H9 (cell line): ENCODE data around the gene FETUB. TPM values are rescaled to one million over a fixed set of nuclear protein-coding genes. Genes with fewer than 3 reads are reported as not detected.

Source experiments
- DNase-seq: peaks from one replicate; pipeline ENCODE4 v3.0.0-alpha.2; 2017
- H2AFZ ChIP-seq: one replicate; pipeline ENCODE4 v1.6.1; 2013; ENCODE audit warnings: mild to moderate bottlenecking, low read length, control low read depth, moderate library complexity
- H2AK5ac ChIP-seq: 2 replicates; pipeline ENCODE4 v1.6.1; 2013; ENCODE audit warnings: low read length, control low read depth, mixed read lengths; ENCODE audit not compliant: insufficient read length
- H2BK120ac ChIP-seq: one replicate; pipeline ENCODE4 v1.6.1; 2013; ENCODE audit warnings: low read depth, mild to moderate bottlenecking, low read length, control low read depth, inconsistent platforms; ENCODE audit not compliant: poor library complexity, severe bottlenecking
- H2BK12ac ChIP-seq: 2 replicates; pipeline ENCODE4 v1.6.1; 2013; ENCODE audit warnings: low read length, control low read depth, mixed read lengths, low read depth; ENCODE audit not compliant: insufficient read length
- H2BK15ac ChIP-seq: 2 replicates; pipeline ENCODE4 v1.6.1; 2013; ENCODE audit warnings: low read depth, low read length, control low read depth
- H2BK20ac ChIP-seq: one replicate; pipeline ENCODE4 v1.6.1; 2013; ENCODE audit warnings: low read depth, mild to moderate bottlenecking, low read length, control low read depth, inconsistent platforms; ENCODE audit not compliant: poor library complexity, severe bottlenecking
- H2BK5ac ChIP-seq: 2 replicates; pipeline ENCODE4 v1.6.1; 2013; ENCODE audit warnings: low read length, control low read depth, mixed read lengths; ENCODE audit not compliant: insufficient read length
- H3K14ac ChIP-seq: 2 replicates; pipeline ENCODE4 v1.6.1; 2013; ENCODE audit warnings: low read length, control low read depth; ENCODE audit not compliant: insufficient read depth
- H3K18ac ChIP-seq: 2 replicates; pipeline ENCODE4 v1.6.1; 2013; ENCODE audit warnings: low read depth, mild to moderate bottlenecking, mixed read lengths, low read length, control low read depth; ENCODE audit not compliant: insufficient read length
- H3K23ac ChIP-seq: 2 replicates; pipeline ENCODE4 v1.6.1; 2013; ENCODE audit warnings: low read length, control low read depth, mixed read lengths, low read depth; ENCODE audit not compliant: insufficient read length
- H3K23me2 ChIP-seq: 2 replicates; pipeline ENCODE4 v1.6.1; 2013; ENCODE audit warnings: low read depth, mild to moderate bottlenecking, mixed read lengths, low read length, control low read depth; ENCODE audit not compliant: insufficient read length, poor library complexity, severe bottlenecking
- H3K27ac ChIP-seq: 2 replicates; pipeline ENCODE4 v1.5.1; 2013; ENCODE audit warnings: low read length, control low read depth, mixed read lengths, low read depth; ENCODE audit not compliant: insufficient read length
- H3K27me3 ChIP-seq: 2 replicates; pipeline ENCODE4 v1.6.1; 2013; ENCODE audit warnings: low read length, control low read depth, inconsistent platforms; ENCODE audit not compliant: insufficient read depth
- H3K4ac ChIP-seq: 2 replicates; pipeline ENCODE4 v1.6.1; 2013; ENCODE audit warnings: low read depth, mild to moderate bottlenecking, control low read depth, inconsistent platforms, low read length, moderate library complexity
- H3K4me1 ChIP-seq: 2 replicates; pipeline ENCODE4 v1.6.1; 2013; ENCODE audit warnings: low read length, control low read depth, inconsistent platforms; ENCODE audit not compliant: insufficient read depth
- H3K4me2 ChIP-seq: 2 replicates; pipeline ENCODE4 v1.6.1; 2013; ENCODE audit warnings: low read length, control low read depth, mixed read lengths; ENCODE audit not compliant: insufficient read length, insufficient read depth
- H3K56ac ChIP-seq: 2 replicates; pipeline ENCODE4 v1.6.1; 2013; ENCODE audit warnings: low read depth, mild to moderate bottlenecking, mixed read lengths, low read length, control low read depth; ENCODE audit not compliant: insufficient read length
- H3K79me1 ChIP-seq: 2 replicates; pipeline ENCODE4 v1.6.1; 2013; ENCODE audit warnings: low read depth, mild to moderate bottlenecking, moderate library complexity, low read length, control low read depth, inconsistent platforms; ENCODE audit not compliant: insufficient read depth, poor library complexity, severe bottlenecking
- H3K79me2 ChIP-seq: 2 replicates; pipeline ENCODE4 v1.6.1; 2013; ENCODE audit warnings: low read length, control low read depth, inconsistent platforms; ENCODE audit not compliant: insufficient read depth
- H3K9ac ChIP-seq: 2 replicates; pipeline ENCODE4 v1.6.1; 2013; ENCODE audit warnings: low read length, control low read depth, mixed read lengths; ENCODE audit not compliant: insufficient read length; ENCODE audit errors: extremely low read depth
- H3K9me3 ChIP-seq: one replicate; pipeline ENCODE4 v1.6.1; 2013; ENCODE audit warnings: low read depth, low read length, inconsistent platforms; ENCODE audit not compliant: control insufficient read depth
- H3T11ph ChIP-seq: one replicate; pipeline ENCODE4 v1.6.1; 2013; ENCODE audit warnings: mild to moderate bottlenecking, low read length, control low read depth, inconsistent platforms
- H4K20me1 ChIP-seq: one replicate; pipeline ENCODE4 v1.6.1; 2013; ENCODE audit not compliant: control insufficient read depth, insufficient read length, insufficient read depth
- H4K5ac ChIP-seq: 2 replicates; pipeline ENCODE4 v1.6.1; 2013; ENCODE audit warnings: low read depth, mild to moderate bottlenecking, mixed read lengths, low read length, control low read depth; ENCODE audit not compliant: insufficient read length
- H4K8ac ChIP-seq: replicated peaks from 2 replicates; pipeline ENCODE4 v1.6.1; 2013; ENCODE audit warnings: low read length, control low read depth, mixed read lengths, low read depth; ENCODE audit not compliant: insufficient read length
- H4K91ac ChIP-seq: 2 replicates; pipeline ENCODE4 v1.6.1; 2013; ENCODE audit warnings: low read depth, mild to moderate bottlenecking, moderate library complexity, mixed read lengths, low read length, control low read depth; ENCODE audit not compliant: insufficient read length
- H3K27ac Mint-ChIP-seq, 3 experiments: 2 replicates in 2 of 3; 3 replicates in 1 of 3; pipeline ENCODE4 v1.8.0; 2020 to 2021; ENCODE audit warnings: mixed read lengths in 3 of 3, mild to moderate bottlenecking in 1 of 3, moderate library complexity in 1 of 3
- H3K27me3 Mint-ChIP-seq: 2 replicates; pipeline ENCODE4 v1.8.0; 2021; ENCODE audit warnings: low read depth, mild to moderate bottlenecking, moderate library complexity, mixed read lengths
- H3K36me3 Mint-ChIP-seq, 3 experiments: 2 replicates in 2 of 3; 3 replicates in 1 of 3; pipeline ENCODE4 v1.8.0; 2020 to 2021; ENCODE audit warnings: low read depth in 3 of 3, mixed read lengths in 3 of 3; ENCODE audit not compliant: insufficient read depth in 1 of 3
- H3K4me1 Mint-ChIP-seq, 2 experiments: 2 replicates each; pipeline ENCODE4 v1.8.0; 2020; ENCODE audit warnings: mixed read lengths in 2 of 2
- H3K4me3 Mint-ChIP-seq, 2 experiments: 2 replicates in 1 of 2; 3 replicates in 1 of 2; pipeline ENCODE4 v1.8.0; 2020 to 2021; ENCODE audit warnings: mild to moderate bottlenecking in 2 of 2, mixed read lengths in 2 of 2, moderate library complexity in 1 of 2
- H3K9me3 Mint-ChIP-seq, 2 experiments: 2 replicates in 1 of 2; 3 replicates in 1 of 2; pipeline ENCODE4 v1.8.0; 2020; ENCODE audit warnings: mild to moderate bottlenecking in 2 of 2, mixed read lengths in 2 of 2, moderate library complexity in 1 of 2
- CTCF ChIP-seq: fragments of 200-600 bp; sonication (generic); conservative IDR thresholded peaks from 3 replicates; pipeline ENCODE4 v1.8.0; 2021; ENCODE audit warnings: antibody characterized with exemption, mild to moderate bottlenecking
- WGBS: extraction: QIAGEN DNeasy Blood & Tissue Kit; methylation state at CpG from one replicate; pipeline ENCODE4 v1.1.7; 2013; ENCODE audit warnings: missing lambda C conversion rate, low lambda C conversion rate, mixed read lengths; ENCODE audit not compliant: insufficient read length; ENCODE audit errors: extremely low coverage; 5-methylcytosine and 5-hydroxymethylcytosine counted together
- total RNA-seq: library from RNA; stranded (reverse); gene quantifications from 2 replicates; pipeline ENCODE4 v1.2.1, GENCODE V29; 2021

FETUB gene
- total RNA-seq, 1 experiment from 2014 or later: not detected

GRCh38 chr3:186593862-186594261 lies 46.3 kb upstream of the FETUB start:
- Histone ChIP-seq H3K79me1 (no peaks in the 10 kb centered on the region), H3T11ph (no peak overlapping the region), H3K56ac (no peak overlapping the region), H3K27me3 (no peaks in the 10 kb centered on the region), H3K14ac (no peak overlapping the region), H4K20me1 (no peaks in the 10 kb centered on the region), H3K79me2 (no peaks in the 10 kb centered on the region), H3K9ac (no peak overlapping the region), H2BK120ac (no peak overlapping the region), H2BK5ac (no peak overlapping the region), H3K4ac (no peak overlapping the region), H2AK5ac (no peak overlapping the region), H3K18ac (no peak overlapping the region), H4K8ac (no peak overlapping the region), H3K4me2 (no peak overlapping the region), H3K9me3 (no peaks in the 10 kb centered on the region), H3K23ac (no peak overlapping the region), H3K23me2 (no peaks in the 10 kb centered on the region), H4K5ac (no peak overlapping the region), H3K4me1 (no peaks in the 10 kb centered on the region), H2AFZ (no peak overlapping the region), H2BK15ac (no peak overlapping the region), H2BK20ac (no peak overlapping the region), H2BK12ac (no peak overlapping the region), H3K27ac (no peak overlapping the region), H4K91ac (no peak overlapping the region)
- no peak for DNase-seq
- peaks cover 6% of the 10 kb centered on the region in 2 experiments for H3K4me1 Mint-ChIP-seq
- H3K9me3 Mint-ChIP-seq: peaks cover 0 to 3% of the 10 kb centered on the region in 2 experiments; a peak in 1 of 5 replicates
- H3K27ac Mint-ChIP-seq: no peak overlapping the region
- WGBS: no CpG with 5 or more reads among the region's 3 CpGs
- no peaks in the 10 kb centered on the region for H3K36me3 Mint-ChIP-seq
- peaks cover 3% of the 10 kb centered on the region; the same call in 1 of the 2 replicates for H3K27me3 Mint-ChIP-seq
- H3K4me3 Mint-ChIP-seq: no peak overlapping the region
- no peak for TF ChIP-seq CTCF
